ENCODE measurements around the gene MPP3.
"Not testable (repeated sequence)": the region's sequence is repeated elsewhere in the genome, so short reads cannot be mapped to it uniquely, and the experiment has no call there.

MPP3 gene, protein sequence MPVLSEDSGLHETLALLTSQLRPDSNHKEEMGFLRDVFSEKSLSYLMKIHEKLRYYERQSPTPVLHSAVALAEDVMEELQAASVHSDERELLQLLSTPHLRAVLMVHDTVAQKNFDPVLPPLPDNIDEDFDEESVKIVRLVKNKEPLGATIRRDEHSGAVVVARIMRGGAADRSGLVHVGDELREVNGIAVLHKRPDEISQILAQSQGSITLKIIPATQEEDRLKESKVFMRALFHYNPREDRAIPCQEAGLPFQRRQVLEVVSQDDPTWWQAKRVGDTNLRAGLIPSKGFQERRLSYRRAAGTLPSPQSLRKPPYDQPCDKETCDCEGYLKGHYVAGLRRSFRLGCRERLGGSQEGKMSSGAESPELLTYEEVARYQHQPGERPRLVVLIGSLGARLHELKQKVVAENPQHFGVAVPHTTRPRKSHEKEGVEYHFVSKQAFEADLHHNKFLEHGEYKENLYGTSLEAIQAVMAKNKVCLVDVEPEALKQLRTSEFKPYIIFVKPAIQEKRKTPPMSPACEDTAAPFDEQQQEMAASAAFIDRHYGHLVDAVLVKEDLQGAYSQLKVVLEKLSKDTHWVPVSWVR

DNA sequence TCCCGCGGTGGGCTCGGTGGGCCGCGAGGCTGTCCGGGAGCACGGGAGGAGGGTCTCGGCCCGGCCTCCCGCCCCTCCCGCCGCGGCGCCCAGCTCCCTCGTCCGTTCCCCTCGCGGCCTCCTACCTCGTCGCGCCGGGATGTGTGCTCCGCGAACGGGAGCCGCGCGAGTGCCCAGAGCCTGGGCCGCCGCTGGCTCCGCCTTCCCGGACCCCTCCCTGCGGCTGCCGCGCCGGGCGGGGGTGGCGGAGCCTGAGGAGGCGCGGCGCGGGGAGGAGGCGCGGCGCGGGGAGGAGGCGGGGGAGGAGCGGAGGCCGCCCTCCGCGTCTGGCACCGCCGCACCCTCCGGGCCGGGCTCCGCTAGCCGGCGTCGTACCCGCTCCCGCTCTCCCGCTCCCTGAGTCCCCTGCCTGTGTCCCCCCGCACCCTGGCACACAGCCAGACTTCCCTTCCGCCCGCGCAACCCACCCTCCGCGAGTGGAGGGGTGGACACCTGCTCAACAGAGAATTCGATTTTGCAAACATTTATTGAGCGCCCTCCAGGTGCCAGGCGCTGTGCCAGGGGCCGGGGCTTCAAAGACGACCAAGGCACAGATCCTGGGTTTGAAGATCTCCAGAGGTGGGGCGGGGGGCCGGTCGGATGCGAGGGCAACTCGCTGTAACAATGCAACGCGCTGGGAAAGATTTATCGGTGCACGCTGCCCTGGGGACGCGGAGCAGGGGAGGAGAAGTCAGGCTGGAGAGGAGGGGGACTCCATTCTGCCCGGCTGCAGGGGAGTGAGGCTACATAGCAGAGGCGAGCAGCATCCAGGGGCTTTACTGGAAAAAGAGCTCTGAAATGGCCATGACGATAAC is at the start of gene MPP3:
TSS of gene MPP3 (minus strand) at position 171 of the 854 bp plus-strand sequence. CDS start 1,240 bp downstream, outside the sequence.
- DNase-seq (ENCODE audit: low read depth) = no peak

DNA sequence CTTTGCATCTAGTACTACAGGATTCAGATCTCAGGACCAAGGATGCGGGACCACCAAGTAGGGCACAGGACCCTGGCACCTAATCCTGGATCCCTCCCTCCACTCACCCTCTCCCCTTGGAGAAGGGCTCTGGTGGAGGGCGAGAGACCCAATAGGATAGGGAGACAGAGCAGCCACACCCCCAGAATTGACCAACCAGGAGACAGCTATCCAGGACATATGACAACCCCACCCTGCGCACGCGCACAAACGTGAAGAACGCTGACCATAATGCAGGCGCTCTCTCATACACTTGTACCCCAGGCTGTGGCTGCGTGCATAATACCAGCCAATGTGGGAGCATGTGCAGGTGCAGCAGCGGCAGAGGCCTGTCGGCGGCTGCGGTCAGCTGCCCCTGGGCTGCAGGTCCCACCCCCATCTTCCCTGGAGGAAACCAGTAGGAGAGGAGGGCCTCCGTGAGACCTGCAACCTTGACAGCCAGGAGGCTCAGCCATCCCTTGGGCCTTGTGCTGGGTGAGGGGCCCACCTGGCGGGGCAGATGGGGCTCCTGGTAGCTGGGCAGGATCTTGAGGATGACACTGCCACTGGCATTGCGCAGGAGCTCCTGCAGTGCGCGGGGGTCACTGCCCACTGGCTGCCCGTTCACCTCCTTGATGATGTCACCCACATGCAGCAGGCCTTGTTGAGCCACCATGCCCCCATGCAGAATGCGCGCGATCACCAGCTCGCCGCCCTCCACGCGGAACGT is 49.0 kb upstream of the MPP3 start:
- DNase-seq (ENCODE audit: low read depth) = no peak

DNA sequence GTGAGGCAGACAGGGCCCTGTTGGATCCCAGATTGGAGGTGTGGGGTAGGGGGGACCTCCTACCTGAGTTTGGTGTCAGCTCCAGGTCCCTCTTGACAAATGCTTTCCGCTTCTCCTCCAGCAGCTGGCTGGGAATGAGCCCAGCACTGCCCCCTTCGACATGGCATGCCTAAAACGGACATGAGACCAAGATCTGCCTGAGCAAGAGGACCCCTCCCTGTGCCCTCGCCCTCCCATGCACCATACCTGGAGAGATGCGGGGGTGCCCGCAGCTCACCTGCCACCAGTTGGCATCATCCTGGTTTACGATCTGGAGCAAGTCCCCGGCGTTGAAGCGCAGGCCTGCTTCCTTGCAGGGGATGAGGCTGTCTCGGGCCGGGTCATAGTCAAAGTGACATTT is 48.2 kb upstream of the MPP3 start:
- DNase-seq (ENCODE audit: low read depth) = no peak

DNA sequence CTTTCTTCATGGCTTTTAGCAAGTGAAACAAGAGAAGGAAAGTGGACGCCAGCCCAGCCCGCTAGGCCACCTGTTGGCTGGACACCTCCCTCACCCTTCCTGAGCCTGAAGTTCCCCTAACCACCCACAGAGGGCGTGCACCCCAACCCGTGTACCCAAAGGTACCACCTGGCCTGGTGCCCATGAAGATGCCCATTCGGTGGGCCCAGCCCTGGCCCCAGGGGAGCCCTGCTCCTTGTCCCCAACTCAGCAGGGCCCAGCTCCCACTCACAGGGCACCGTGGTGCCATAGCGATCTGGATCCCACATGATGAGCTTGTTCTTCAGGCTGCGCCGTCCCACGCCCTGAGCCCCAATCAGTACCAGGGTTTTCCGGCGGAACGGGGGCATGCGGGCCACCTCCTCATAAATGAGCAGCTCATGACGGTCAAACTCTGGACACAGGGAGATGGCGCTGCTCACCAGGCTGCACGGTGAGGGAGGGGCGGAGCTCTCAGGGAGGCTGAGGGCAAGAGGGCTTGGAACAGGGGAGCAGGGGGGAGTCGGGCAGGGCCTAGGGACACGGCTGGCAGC is 47.6 kb upstream of the MPP3 start:
- no peak for DNase-seq (ENCODE audit: low read depth)

- DNase-seq (ENCODE audit: low read depth) = no peak
Measured at GRCh38 chr17:43879723-43880419, 46.9 kb upstream of the MPP3 start.

GRCh38 chr17:43878260-43879175 is 45.6 kb upstream of the MPP3 start:
- DNase-seq (ENCODE audit: low read depth) = peak; percentile 58

DNA sequence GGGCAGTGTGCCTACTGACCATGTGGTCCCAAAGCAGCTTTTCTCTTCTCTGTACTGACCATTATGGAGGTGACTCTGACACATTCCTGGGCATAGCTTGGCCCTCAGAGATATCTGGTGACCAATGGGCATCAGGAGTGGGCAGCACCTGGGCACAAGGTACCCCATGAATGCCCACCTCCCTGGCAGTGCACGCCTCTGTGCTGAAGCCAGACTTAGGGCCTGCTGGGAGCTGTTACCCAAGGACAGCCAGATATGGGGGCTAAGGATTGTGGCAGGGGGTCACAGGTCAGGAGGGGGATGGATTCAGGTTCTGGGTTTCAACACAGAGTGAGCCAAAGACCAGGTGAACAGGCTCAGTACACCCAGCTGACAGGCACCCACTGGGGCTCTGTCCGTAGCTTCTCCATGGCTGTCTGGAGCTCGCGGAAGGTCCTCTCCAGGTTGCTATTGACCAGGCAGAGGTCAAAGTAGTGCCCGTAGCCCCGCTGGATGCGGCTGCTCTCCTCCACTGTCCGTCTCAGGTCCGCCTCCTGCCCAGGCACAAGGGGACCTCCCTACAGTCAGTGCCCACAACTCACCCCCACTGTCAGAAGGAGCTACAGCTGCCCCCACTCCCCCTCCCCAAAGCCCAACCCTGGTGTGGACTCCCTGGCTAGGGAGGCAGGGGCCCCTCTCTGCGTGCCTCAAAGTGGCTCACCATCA is 44.7 kb upstream of the MPP3 start:
- DNase-seq (ENCODE audit: low read depth) = no peak

DNA sequence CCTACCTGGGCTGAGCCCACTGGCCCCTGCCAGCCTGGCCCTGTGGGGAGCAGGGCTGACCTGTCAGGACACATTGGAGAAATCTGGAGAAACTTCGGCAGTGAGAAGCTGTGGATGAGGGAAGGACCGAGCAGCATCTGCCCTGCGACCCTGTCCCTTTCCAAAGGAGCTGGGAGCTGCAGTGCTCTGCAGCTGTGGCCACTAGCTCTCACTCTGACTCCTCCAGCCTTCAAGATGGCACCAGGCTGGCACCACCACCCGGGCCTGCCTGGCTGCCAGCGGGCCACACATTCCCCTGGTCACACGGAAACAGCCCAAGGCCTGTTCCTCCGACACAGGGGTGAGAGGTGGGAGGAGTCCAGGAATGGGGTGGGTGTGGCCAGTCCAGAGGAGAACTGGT is 44.1 kb upstream of the MPP3 start:
- DNase-seq (ENCODE audit: low read depth) = no peak

DNA sequence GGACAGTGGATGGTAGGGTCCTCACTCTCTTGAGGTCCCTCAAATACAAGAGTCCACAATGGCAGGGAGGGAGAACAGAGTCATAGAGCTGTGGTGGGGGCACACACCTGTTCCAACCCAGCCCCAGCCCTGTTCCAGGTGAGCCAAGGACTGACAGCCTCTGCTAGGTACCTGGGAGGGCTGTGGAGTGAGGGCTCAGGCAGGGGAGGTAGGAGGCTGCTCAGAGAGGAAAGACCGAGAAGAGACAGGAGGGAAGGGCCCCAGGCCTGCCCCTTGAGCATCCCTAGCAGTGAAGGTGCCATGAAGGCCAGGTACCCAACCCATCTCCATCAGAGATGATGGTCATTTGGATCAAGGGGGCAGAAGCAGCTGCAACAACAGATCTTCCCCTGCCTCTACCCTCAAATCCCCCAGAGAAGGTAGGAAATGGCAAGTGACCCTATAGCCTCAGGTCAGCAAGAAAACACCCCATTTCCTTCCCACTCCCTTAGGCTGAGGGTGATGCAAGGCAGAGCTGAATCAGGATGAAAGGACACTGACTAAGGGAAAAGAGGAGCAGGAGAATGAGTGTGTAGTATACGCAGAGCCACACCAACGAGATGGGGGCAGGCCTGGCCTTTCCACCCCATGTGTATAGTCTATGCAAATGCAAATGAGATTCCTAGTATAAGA is 42.7 kb upstream of the MPP3 start:
- no peak for DNase-seq (ENCODE audit: low read depth)

- no peak for DNase-seq (ENCODE audit: low read depth)
Measured at GRCh38 chr17:43874293-43874692, 41.3 kb upstream of the MPP3 start.

DNA sequence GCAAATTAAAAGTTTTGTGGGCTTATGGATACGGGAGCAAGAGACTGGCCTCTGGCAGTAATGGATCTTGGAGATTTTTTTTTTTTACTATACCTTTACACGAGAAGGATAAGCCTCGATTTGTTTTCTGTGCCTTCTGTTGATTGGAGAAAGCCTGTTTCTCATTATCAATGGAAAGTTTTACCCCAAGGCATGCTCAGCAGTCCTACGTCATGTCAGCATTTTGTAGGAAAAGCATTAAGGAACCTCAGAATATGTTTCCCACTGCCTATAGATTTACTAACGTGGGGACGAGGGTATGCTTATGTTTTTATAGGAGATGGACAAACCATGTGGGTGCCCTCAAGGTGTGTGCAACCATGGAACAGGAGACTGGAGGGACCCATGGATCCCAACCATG is 40.9 kb upstream of the MPP3 start:
- no peak for DNase-seq (ENCODE audit: low read depth)

- DNase-seq (ENCODE audit: low read depth) = no peak
Measured at GRCh38 chr17:43873091-43873490, 40.1 kb upstream of the MPP3 start.

GRCh38 chr17:43871946-43872690 is 39.2 kb upstream of the MPP3 start:
- DNase-seq (ENCODE audit: low read depth) = no peak

DNA sequence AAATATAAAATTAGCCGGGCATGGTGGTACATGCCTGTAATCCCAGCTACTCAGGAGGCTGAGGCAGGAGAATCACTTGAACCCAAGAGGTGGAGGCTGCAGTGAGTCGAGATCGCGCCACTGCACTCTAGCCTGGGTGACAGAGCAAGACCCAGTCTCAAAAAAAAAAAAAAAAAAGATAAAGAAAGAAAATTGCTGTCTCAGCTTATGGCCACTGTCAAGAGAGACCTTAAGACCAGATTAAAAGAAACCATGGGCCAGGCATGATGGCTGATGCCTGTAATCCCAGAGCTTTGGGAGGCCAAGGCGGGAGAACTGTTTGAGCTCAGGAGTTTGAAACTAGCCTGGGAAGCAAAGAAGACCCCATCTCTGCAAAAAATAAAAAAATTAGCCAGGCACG is 36.1 kb upstream of the MPP3 start:
- not testable (repeated sequence) for DNase-seq (ENCODE audit: low read depth)

DNA sequence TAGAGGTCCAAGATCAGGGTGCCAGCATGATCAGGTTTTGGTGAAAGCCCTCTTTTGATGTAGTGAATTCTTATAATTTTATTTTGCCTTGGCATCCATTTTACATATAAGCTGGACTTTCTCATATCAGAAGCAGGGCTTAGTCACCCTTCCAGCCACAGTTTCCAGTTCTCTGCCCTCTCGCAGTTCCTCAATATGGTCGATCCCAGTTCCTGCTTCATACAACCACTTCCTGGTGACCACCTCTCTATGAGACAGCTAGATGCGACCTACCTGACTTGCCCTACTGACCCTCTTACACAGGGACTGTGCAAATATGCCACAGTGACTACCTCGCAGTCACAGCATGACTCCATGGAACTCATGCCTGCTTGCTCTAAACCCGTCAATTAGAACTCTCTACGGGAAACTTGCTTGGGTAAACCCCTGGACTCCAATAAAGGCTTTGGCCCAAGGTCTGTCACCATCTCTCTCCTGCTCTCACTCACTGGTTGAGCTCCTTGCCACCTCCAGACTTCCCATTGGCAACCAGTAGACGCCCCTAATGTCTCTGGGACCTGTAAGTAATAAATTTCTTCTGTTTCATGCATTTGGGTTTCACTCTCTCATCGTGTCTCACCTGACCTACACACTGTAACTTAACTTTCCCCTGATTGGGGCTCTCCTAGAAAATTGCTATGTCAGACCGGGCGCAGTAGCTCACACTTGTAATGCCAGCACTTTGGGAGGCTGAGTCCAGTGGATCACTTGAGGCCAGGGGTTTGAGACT is 35.5 kb upstream of the MPP3 start:
- DNase-seq (ENCODE audit: low read depth) = no peak

DNA sequence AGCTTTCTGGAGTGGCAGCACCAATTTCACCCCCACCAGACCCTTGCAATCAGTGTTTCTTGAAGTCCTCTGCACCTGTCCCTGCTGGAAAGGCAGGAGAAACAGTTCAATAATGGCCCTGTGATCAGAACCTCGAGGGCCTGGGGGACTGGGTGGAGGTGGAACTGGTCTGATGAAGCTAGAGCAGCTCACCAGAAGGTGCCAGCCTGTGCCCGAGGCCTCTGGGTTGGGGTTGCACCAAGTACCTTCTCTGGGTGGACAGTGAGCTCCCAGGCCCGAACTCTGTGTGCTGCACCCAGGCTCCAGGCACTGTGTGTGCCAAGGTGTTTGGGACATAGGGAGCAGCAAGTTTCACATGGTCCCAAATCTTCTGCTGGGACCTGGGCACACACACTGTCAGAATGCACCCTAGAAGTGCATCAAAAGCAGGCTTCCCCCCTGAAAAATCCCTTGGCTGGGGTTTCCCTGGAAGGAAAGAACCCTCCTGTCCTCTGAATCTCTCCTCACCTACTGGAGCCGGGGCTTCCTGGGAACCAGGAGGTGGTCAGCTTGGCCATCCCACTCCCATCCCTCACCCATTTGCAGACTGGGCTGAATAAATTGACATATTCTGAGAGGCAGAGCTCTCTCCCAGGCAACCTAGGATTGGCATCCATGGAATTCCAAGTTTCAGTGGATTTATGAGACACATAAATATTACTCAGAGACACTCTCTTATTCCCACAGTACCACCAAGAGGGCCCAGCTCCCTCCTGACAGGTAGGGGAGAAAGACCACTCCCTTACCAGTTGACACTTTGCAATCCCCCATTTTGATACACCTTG is 31.4 kb upstream of the MPP3 start:
- no peak for DNase-seq (ENCODE audit: low read depth)

Measured in stimulated activated CD8-positive, alpha-beta memory T cell treated with anti-CD3 and anti-CD28 coated beads, Interleukin-15, amount 100 ng/mL, for 24 hours (primary cell).